NB4 (cell line): ENCODE results near the gene THADA.

Experiments
- CTCF ChIP-seq: IDR thresholded peaks from one replicate; pipeline ENCODE4 v1.5.1; 2012; ENCODE audit warnings: low read depth, low read length
- MYC ChIP-seq: IDR thresholded peaks from 2 replicates; pipeline ENCODE4 v1.6.1; 2011; ENCODE audit warnings: low read depth, low read length
- POLR2A ChIP-seq: IDR thresholded peaks from 2 replicates; pipeline ENCODE4 v1.6.1; 2011; ENCODE audit warnings: mild to moderate bottlenecking; ENCODE audit not compliant: insufficient read length; ENCODE audit errors: extremely low read depth
- TF ChIP-seq, protein P1 (sequence below): IDR thresholded peaks from 2 replicates; pipeline ENCODE4 v1.6.1; 2011; ENCODE audit warnings: low read depth, low read length

- no peak for TF ChIP-seq CTCF
- TF ChIP-seq POLR2A, result no peak
- TF ChIP-seq, protein P1, sequence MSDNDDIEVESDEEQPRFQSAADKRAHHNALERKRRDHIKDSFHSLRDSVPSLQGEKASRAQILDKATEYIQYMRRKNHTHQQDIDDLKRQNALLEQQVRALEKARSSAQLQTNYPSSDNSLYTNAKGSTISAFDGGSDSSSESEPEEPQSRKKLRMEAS, result no peak
- TF ChIP-seq MYC, result no peak
Observed at GRCh38 chr2:43348908-43349661, 246.8 kb downstream of the THADA start.
